Kidney epithelial cell (primary cell): Measurements from ENCODE around the gene ST3GAL2. TPM values are rescaled to one million over a fixed set of nuclear protein-coding genes. Genes with fewer than 3 reads are reported as not detected.
A peak's percentile ranks its signal among the peaks of the same experiment; 100 is the strongest.

Source experiments
- DNase-seq: peaks from one replicate; pipeline ENCODE4 v3.0.0-alpha.2; 2010; ENCODE audit warnings: low read depth
- H3K27me3 ChIP-seq: 2 replicates; pipeline ENCODE4 v1.6.0; 2011; ENCODE audit warnings: low read length; ENCODE audit not compliant: control insufficient read depth, insufficient read depth
- H3K36me3 ChIP-seq: 2 replicates; pipeline ENCODE4 v1.5.1; 2011; ENCODE audit warnings: low read length; ENCODE audit not compliant: control insufficient read depth, insufficient read depth
- H3K4me3 ChIP-seq: 2 replicates; pipeline ENCODE4 v1.5.1; 2011; ENCODE audit warnings: low read depth, mild to moderate bottlenecking, control low read depth, low read length
- CTCF ChIP-seq: IDR thresholded peaks from 2 replicates; pipeline ENCODE4 v1.5.1; 2011; ENCODE audit warnings: mild to moderate bottlenecking, moderate library complexity, low read length, control low read depth, inconsistent platforms; ENCODE audit not compliant: insufficient read depth, poor library complexity, severe bottlenecking
- total RNA-seq: library from RNA; depleted of rRNA; stranded (reverse); fragments of >200 nt; gene quantifications from 2 replicates; pipeline ENCODE4 v1.2.3, GENCODE V29; 2015

Gene ST3GAL2
- total RNA-seq, 1 donor from 2014 or later: 22.6 TPM

- Histone ChIP-seq H3K36me3 (no peaks in the 10 kb centered on the region), H3K27me3 (no peaks in the 10 kb centered on the region), H3K4me3 (no peak overlapping the region)
- no peak for DNase-seq
- no peak for TF ChIP-seq CTCF
Observed at GRCh38 chr16:70460737-70461261, 21.9 kb upstream of the ST3GAL2 start.

- no peak for TF ChIP-seq CTCF
- no peak overlapping the region for H3K4me3 ChIP-seq
- DNase-seq: no peak
Observed at GRCh38 chr16:70457446-70458166, 18.7 kb upstream of the ST3GAL2 start.

GRCh38 chr16:70455910-70456309 lies 17.0 kb upstream of the ST3GAL2 start:
- Histone ChIP-seq H3K36me3 (no peaks in the 10 kb centered on the region), H3K27me3 (no peaks in the 10 kb centered on the region), H3K4me3 (no peak overlapping the region)
- no peak for TF ChIP-seq CTCF
- DNase-seq: no peak

More at GRCh38 chr16:70457446-70458166, 18.7 kb upstream of the ST3GAL2 start:
- H3K36me3 ChIP-seq: no peaks in the 10 kb centered on the region
- H3K27me3 ChIP-seq: no peaks in the 10 kb centered on the region

- no peak for TF ChIP-seq CTCF
- no peak for DNase-seq
- peak within 1 kb of the TSS; percentile 77 for H3K4me3 ChIP-seq
- H3K36me3 ChIP-seq: no peaks in the 10 kb centered on the region
- no peaks in the 10 kb centered on the region for H3K27me3 ChIP-seq
Observed at GRCh38 chr16:70454222-70455034, 15.5 kb upstream of the ST3GAL2 start, which contains the start of gene FCSK. FCSK (plus strand) TSS chr16:70454595; CDS start chr16:70463191, 8,596 bp downstream.

GRCh38 chr16:70453892-70454221 lies 15.0 kb upstream of the ST3GAL2 start:
- Histone ChIP-seq H3K27me3 (no peaks in the 10 kb centered on the region), H3K4me3 (peak overlapping the region; percentile 77), H3K36me3 (no peaks in the 10 kb centered on the region)
- TF ChIP-seq CTCF: no peak
- no peak for DNase-seq
